Measurements from ENCODE around the gene PITPNC1. TPM values are rescaled to one million over a fixed set of nuclear protein-coding genes. Genes with fewer than 3 reads are reported as not detected.

The PITPNC1 gene
- total RNA-seq, 1 experiment from 2014 or later: 20.8 TPM

DNA sequence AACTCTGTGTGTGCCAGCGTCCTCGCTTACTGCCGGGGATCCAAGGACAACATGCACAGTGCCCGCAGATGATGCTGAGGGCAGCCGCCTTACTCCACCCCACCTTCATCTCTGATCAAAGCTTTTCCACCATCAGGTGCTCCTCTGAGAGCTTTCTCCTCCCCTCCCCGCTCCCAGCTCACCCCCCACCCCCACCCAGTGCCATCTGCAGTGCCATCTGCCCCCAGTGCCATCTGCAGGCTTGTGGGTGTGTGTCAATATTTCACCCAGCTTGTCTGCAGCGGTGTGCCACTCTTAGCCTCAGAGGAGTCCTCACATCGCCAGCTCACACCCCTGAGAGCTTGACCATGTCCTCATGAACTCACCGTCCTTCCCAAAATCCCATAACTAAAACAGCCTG is 242.5 kb downstream of the PITPNC1 start:
- in situ Hi-C loops (cut with HindIII; ENCODE audit: low pct_unique_long_range_greater_than_20kb, low sequenced_read_pairs): no loop called here
- POLR2A ChIA-PET: no interaction called here
- Histone ChIP-seq H3K27ac (ENCODE audit: low read length) (no peak overlapping the region), H3K9me3 (ENCODE audit: control insufficient read depth, insufficient read depth, low read depth, low read length) (no peaks in the 10 kb centered on the region), H3K27me3 (ENCODE audit: control insufficient read depth, insufficient read depth, low read length) (no peaks in the 10 kb centered on the region), H3K36me3 (ENCODE audit: control insufficient read depth, insufficient read depth, low read length) (no peaks in the 10 kb centered on the region), H3K4me1 (ENCODE audit: control insufficient read depth, insufficient read depth, low read length) (no peaks in the 10 kb centered on the region), H3K4me3 (ENCODE audit: low read depth in 2 of 2, low read length in 2 of 2) (no peak overlapping the region)
- CTCF ChIA-PET: no interaction called here
- ATAC-seq: no peak
- TF ChIP-seq CTCF (IDR thresholded peaks at IDR 0.05) (no peak), SIN3A (IDR thresholded peaks at IDR 0.05; ENCODE audit: borderline replicate concordance, insufficient read depth, low read depth, low read length) (no peak)
- DNase-seq (ENCODE audit: low read depth, low spot score): no peak
- intact Hi-C loops (cut with micrococcal nuclease; ENCODE audit: unreplicated experiment): no loop called here
- no TSS peak for BruUV-seq (replicated peaks)

GRCh38 chr17:67620088-67620487 is 243.0 kb downstream of the PITPNC1 start:
- in situ Hi-C loops (cut with HindIII; ENCODE audit: low pct_unique_long_range_greater_than_20kb, low sequenced_read_pairs): no loop called here
- intact Hi-C loops (cut with micrococcal nuclease; ENCODE audit: unreplicated experiment): no loop called here
- no peak for ATAC-seq
- H3K4me3 ChIP-seq (ENCODE audit: low read depth in 2 of 2, low read length in 2 of 2): no peak overlapping the region
- H3K27ac ChIP-seq (ENCODE audit: low read length): no peak overlapping the region
- no peaks in the 10 kb centered on the region for H3K4me1 ChIP-seq (ENCODE audit: control insufficient read depth, insufficient read depth, low read length)
- no peaks in the 10 kb centered on the region for H3K9me3 ChIP-seq (ENCODE audit: control insufficient read depth, insufficient read depth, low read depth, low read length)
- H3K27me3 ChIP-seq (ENCODE audit: control insufficient read depth, insufficient read depth, low read length): no peaks in the 10 kb centered on the region
- BruUV-seq (replicated peaks): no TSS peak
- CTCF ChIA-PET: interaction anchor here (0.7 kb wide), 1 partner anchor 246 kb away, joined by 3 read pairs; no protein-coding TSS in a partner anchor
- no peak for TF ChIP-seq TCF7L2 (IDR thresholded peaks at IDR 0.05; ENCODE audit: low read depth, low read length)
- no peak for TF ChIP-seq REST (IDR thresholded peaks at IDR 0.05; ENCODE audit: insufficient read depth in 1 of 2, low read depth in 2 of 2, low read length in 1 of 2)
- no peak for TF ChIP-seq SIN3A (IDR thresholded peaks at IDR 0.05; ENCODE audit: borderline replicate concordance, insufficient read depth, low read depth, low read length)
- no peak for TF ChIP-seq CTCF (IDR thresholded peaks at IDR 0.05)
- TF ChIP-seq POLR2AphosphoS5 (IDR thresholded peaks at IDR 0.05; ENCODE audit: low read depth, low read length): no peak
- no peak for DNase-seq (ENCODE audit: low read depth, low spot score)
- POLR2A ChIA-PET: no interaction called here
- H3K36me3 ChIP-seq (ENCODE audit: control insufficient read depth, insufficient read depth, low read length): no peaks in the 10 kb centered on the region

All from Panc1 (cell line).